ENCODE results near the gene WIF1. TPM values are rescaled to one million over a fixed set of nuclear protein-coding genes. Genes with fewer than 3 reads are reported as not detected.

WIF1 gene
- total RNA-seq (not detected), polyA plus RNA-seq (under 1 TPM in 1 of 3 donors, not detected in 2; 0.03 TPM)
- long read RNA-seq, donor 1, result 0 reads
- long read RNA-seq, donor 2, result 0 reads

- Histone ChIP-seq H3K27ac (no peak within 1 kb of the TSS), H3K27me3 (ENCODE audit: insufficient read depth in 3 of 3, low read length in 2 of 3) (peaks cover 10 to 70% (median 13%) of the 10 kb centered on the region in 3 donors), H3K4me3 (peak within 1 kb of the TSS; percentile 45), H3K9me3 (no peaks in the 10 kb centered on the region), H3K4me1 (no peaks in the 10 kb centered on the region), H3K36me3 (ENCODE audit: insufficient read depth in 1 of 2, low read depth in 1 of 2) (no peaks in the 10 kb centered on the region)
- peak; percentile 21 to 58 for DNase-seq
- WGBS, 3 donors, result 4 to 5% (median 4%) methylated on average over 54 to 73 of the region's 73 CpGs
- intact Hi-C loops (cut with DNase I), result loop anchor here in 1 of 2 donors (10.0 kb wide), 1 partner anchor 327 kb away; no protein-coding TSS in a partner anchor
- no peak for TF ChIP-seq CTCF (IDR thresholded peaks at IDR 0.05)
- ATAC-seq, result no peak
These were observed at the start of gene WIF1 for GRCh38 chr12:65121049-65121955. Gene WIF1 (minus strand): TSS chr12:65121305. CDS start chr12:65121191, 114 bp downstream.

- no peaks in the 10 kb centered on the region for H3K27me3 ChIP-seq (ENCODE audit: insufficient read depth in 3 of 3, low read length in 2 of 3)
- DNase-seq, result peak; percentile 55 to 73
- peak overlapping the region; percentile 93 for H3K27ac ChIP-seq
- peak; percentile 69 to 75 (median 73) for ATAC-seq
- H3K4me1 ChIP-seq, result peaks cover 49% of the 10 kb centered on the region
- peaks cover 2 to 4% of the 10 kb centered on the region in 2 donors for H3K36me3 ChIP-seq (ENCODE audit: insufficient read depth in 1 of 2, low read depth in 1 of 2)
- no peaks in the 10 kb centered on the region for H3K9me3 ChIP-seq
- TF ChIP-seq CTCF (IDR thresholded peaks at IDR 0.05), result no peak
- intact Hi-C loops (cut with DNase I), result loop anchor here in 1 of 2 donors (5.0 kb wide), 1 partner anchor 62 kb away; no protein-coding TSS in a partner anchor
- peak overlapping the region; percentile 86 for H3K4me3 ChIP-seq
- WGBS, 3 donors, result 0 to 1% (median 0%) methylated on average over 43 to 47 of the region's 47 CpGs
These were observed 49.2 kb upstream of the WIF1 start for GRCh38 chr12:65170209-65170881.

- peak within 1 kb of the TSS; percentile 93 for H3K27ac ChIP-seq
- DNase-seq, result peak; percentile 93 to 94
- no peaks in the 10 kb centered on the region for H3K9me3 ChIP-seq
- 0 to 1% (median 0%) methylated on average over 85 to 91 of the region's 91 CpGs for WGBS, 3 donors
- ATAC-seq, result peak; percentile 96 to 98 (median 97)
- intact Hi-C loops (cut with DNase I), result loop anchor here in 1 of 2 donors (5.0 kb wide), 1 partner anchor 63 kb away; no protein-coding TSS in a partner anchor
- no peak for TF ChIP-seq CTCF (IDR thresholded peaks at IDR 0.05)
- H3K4me3 ChIP-seq, result peak within 1 kb of the TSS; percentile 86
- no peaks in the 10 kb centered on the region for H3K27me3 ChIP-seq (ENCODE audit: insufficient read depth in 3 of 3, low read length in 2 of 3)
- H3K36me3 ChIP-seq (ENCODE audit: insufficient read depth in 1 of 2, low read depth in 1 of 2), result peaks cover 0 to 4% of the 10 kb centered on the region in 2 donors
- peaks cover 42% of the 10 kb centered on the region for H3K4me1 ChIP-seq
These were observed 48.5 kb upstream of the WIF1 start, which contains the start of gene LEMD3 for GRCh38 chr12:65169320-65170208. Gene LEMD3 (plus strand): TSS chr12:65169583. CDS start chr12:65169597, 14 bp downstream.
